SU-DHL-6 (cell line): Measurements from ENCODE around the gene WNT3.

Experiments used
- CTCF ChIP-seq: fragments of 200-600 bp; sonication (generic); IDR thresholded peaks from one replicate; pipeline ENCODE4 v1.5.1; 2017; ENCODE audit warnings: antibody characterized with exemption, mild to moderate bottlenecking, low read length, moderate library complexity; ENCODE audit not compliant: insufficient read depth, poor library complexity, severe bottlenecking
- EZH2phosphoT487 ChIP-seq: fragments of 200-600 bp; sonication (generic), shearing (Covaris generic); conservative IDR thresholded peaks from 2 replicates; pipeline ENCODE4 v1.6.1; 2018; ENCODE audit warnings: mild to moderate bottlenecking, antibody characterized with exemption, low read length, moderate library complexity, mixed read lengths

- TF ChIP-seq CTCF (no peak), EZH2phosphoT487 (no peak)
Measured at GRCh38 chr17:46774108-46774737, 44.3 kb downstream of the WNT3 start.
